CD4-positive, alpha-beta T cell (primary cell): ENCODE results near the gene PIP4K2A. TPM values are rescaled to one million over a fixed set of nuclear protein-coding genes. Genes with fewer than 3 reads are reported as not detected.

Source experiments
- ATAC-seq: fragments of 200-7000 bp; cut with Tn5 transposase; one replicate; pipeline ENCODE4 v1.10.0; 2022; ENCODE audit warnings: mild to moderate bottlenecking; ENCODE audit not compliant: poor library complexity
- CTCF ChIA-PET: fragments of 350-600 bp; sonication (Branson Sonifier 250); formaldehyde crosslinking; loops from one replicate; lab custom pipeline; 2021; ENCODE audit warnings: antibody characterized with exemption, inconsistent platforms; lab: Charles Lee
- POLR2A ChIA-PET: fragments of 350-600 bp; sonication (Branson Sonifier 250); formaldehyde crosslinking; loops from one replicate; lab custom pipeline; 2021; ENCODE audit warnings: antibody characterized with exemption, inconsistent platforms; lab: Charles Lee
- DNase-seq, 14 experiments: peaks; one replicate each; pipeline ENCODE4 v3.0.0-alpha.2; 2013 to 2020; ENCODE audit warnings: mixed read lengths in 2 of 14
- H3K27ac ChIP-seq, 2 donors: one replicate each; pipeline versions ENCODE4 v1.5.1 to v1.7.0; 2013; ENCODE audit warnings: low read length in 2 of 2, low read depth in 1 of 2, mild to moderate bottlenecking in 1 of 2
- H3K27me3 ChIP-seq, 2 experiments: 1 replicate in 1 of 2; 2 replicates in 1 of 2; pipeline versions ENCODE4 v1.6.1 to v1.7.0; 2013; ENCODE audit warnings: low read length in 2 of 2, control low read depth in 1 of 2, mild to moderate bottlenecking in 1 of 2, moderate library complexity in 1 of 2; ENCODE audit not compliant: insufficient read depth in 2 of 2, control insufficient read depth in 1 of 2
- H3K36me3 ChIP-seq: one replicate; pipeline ENCODE4 v1.6.1; 2013; ENCODE audit warnings: low read length, control low read depth; ENCODE audit not compliant: insufficient read depth
- H3K4me1 ChIP-seq: one replicate; pipeline ENCODE4 v1.6.1; 2013; ENCODE audit warnings: low read length, control low read depth; ENCODE audit not compliant: insufficient read depth
- H3K4me3 ChIP-seq: one replicate; pipeline ENCODE4 v1.5.1; 2013; ENCODE audit warnings: mild to moderate bottlenecking, low read length, moderate library complexity
- H3K9me3 ChIP-seq, 2 experiments: 1 replicate in 1 of 2; 2 replicates in 1 of 2; pipeline versions ENCODE4 v1.6.1 to v1.7.0; 2013; ENCODE audit warnings: low read length in 2 of 2, mild to moderate bottlenecking in 2 of 2, control low read depth in 1 of 2, moderate library complexity in 1 of 2; ENCODE audit not compliant: control insufficient read depth in 1 of 2, insufficient read depth in 1 of 2
- H3K27ac Mint-ChIP-seq: one replicate; pipeline ENCODE4 v1.8.0; 2020; ENCODE audit warnings: mixed read lengths
- H3K27me3 Mint-ChIP-seq: one replicate; pipeline ENCODE4 v1.8.0; 2021; ENCODE audit warnings: mixed read lengths
- H3K36me3 Mint-ChIP-seq: one replicate; pipeline ENCODE4 v1.8.0; 2021; ENCODE audit warnings: low read depth, mixed read lengths
- H3K4me1 Mint-ChIP-seq: one replicate; pipeline ENCODE4 v1.8.0; 2021; ENCODE audit warnings: low read depth, mixed read lengths
- H3K4me3 Mint-ChIP-seq: one replicate; pipeline ENCODE4 v1.8.0; 2020; ENCODE audit warnings: mild to moderate bottlenecking, mixed read lengths
- H3K9me3 Mint-ChIP-seq: one replicate; pipeline ENCODE4 v1.8.0; 2020; ENCODE audit warnings: mixed read lengths
- intact Hi-C, 2 experiments: fragments of 100-400 bp; cut with DNase I in 1 of 2; cut with micrococcal nuclease in 1 of 2; formaldehyde crosslinking; loops; one replicate each; pipeline versions ENCODE4 v1.15.1 to v1.9.0; 2023 to 2025; cut with DNase I, micrococcal nuclease
- total RNA-seq, 174 experiments: library from RNA in 2 of 174; stranded (reverse) in 2 of 174; gene quantifications; one replicate each; pipeline ENCODE4 v1.2.3 and lab custom pipeline; 2021 to 2026
- TF ChIP-seq, protein P1 (sequence below): fragments of 200-600 bp; IDR thresholded peaks from one replicate; pipeline ENCODE4 v1.8.0; 2022; ENCODE audit warnings: antibody characterized with exemption, mild to moderate bottlenecking

Gene PIP4K2A
- total RNA-seq, 2 experiments from 2014 or later: 75.4 to 87.2 TPM

DNA sequence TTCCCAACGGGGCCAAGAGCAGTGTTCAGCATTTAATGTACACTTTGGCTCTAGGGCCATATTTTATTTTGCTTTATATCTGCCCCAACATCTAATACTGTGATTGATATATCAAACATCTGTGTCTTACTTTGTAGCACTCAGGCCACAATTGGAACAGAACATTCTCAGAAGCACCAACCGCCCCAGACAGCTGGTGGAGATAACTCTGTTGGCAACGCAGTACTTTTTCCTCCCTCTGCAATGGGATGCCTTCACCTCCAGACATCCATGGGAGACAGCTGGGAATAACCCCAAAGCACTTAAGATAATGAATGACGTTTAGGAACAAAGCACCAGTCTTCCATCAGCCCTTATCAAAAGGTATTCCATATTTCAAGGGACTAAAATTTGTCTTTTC, 57.4 kb downstream of the PIP4K2A start:
- Mint-ChIP-seq H3K27me3 (no peaks in the 10 kb centered on the region), H3K4me3 (peak overlapping the region; percentile 79), H3K36me3 (peaks cover 6% of the 10 kb centered on the region), H3K4me1 (peaks cover 94% of the 10 kb centered on the region), H3K27ac (peak overlapping the region; percentile 91), H3K9me3 (no peaks in the 10 kb centered on the region)
- Histone ChIP-seq H3K27ac (peak overlapping the region; percentile 32 to 58), H3K9me3 (no peaks in the 10 kb centered on the region), H3K36me3 (peaks cover 2% of the 10 kb centered on the region), H3K4me1 (peaks cover 84% of the 10 kb centered on the region), H3K4me3 (no peak overlapping the region), H3K27me3 (no peaks in the 10 kb centered on the region)
- ChIA-PET CTCF (interaction anchor here (0.8 to 1.4 kb wide), 2 partner anchors 10 to 52 kb away, joined by 3 to 4 read pairs; no protein-coding TSS in a partner anchor), POLR2A (interaction anchor here (1.0 to 10.7 kb wide), 10 partner anchors 10 to 57 kb away, joined by 3 to 157 read pairs (median 18); partner anchors contain the start of gene PIP4K2A)
- intact Hi-C loops: no loop called here
- ATAC-seq: no peak
- no peak for DNase-seq
- TF ChIP-seq, protein P1, sequence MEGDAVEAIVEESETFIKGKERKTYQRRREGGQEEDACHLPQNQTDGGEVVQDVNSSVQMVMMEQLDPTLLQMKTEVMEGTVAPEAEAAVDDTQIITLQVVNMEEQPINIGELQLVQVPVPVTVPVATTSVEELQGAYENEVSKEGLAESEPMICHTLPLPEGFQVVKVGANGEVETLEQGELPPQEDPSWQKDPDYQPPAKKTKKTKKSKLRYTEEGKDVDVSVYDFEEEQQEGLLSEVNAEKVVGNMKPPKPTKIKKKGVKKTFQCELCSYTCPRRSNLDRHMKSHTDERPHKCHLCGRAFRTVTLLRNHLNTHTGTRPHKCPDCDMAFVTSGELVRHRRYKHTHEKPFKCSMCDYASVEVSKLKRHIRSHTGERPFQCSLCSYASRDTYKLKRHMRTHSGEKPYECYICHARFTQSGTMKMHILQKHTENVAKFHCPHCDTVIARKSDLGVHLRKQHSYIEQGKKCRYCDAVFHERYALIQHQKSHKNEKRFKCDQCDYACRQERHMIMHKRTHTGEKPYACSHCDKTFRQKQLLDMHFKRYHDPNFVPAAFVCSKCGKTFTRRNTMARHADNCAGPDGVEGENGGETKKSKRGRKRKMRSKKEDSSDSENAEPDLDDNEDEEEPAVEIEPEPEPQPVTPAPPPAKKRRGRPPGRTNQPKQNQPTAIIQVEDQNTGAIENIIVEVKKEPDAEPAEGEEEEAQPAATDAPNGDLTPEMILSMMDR: no peak

DNA sequence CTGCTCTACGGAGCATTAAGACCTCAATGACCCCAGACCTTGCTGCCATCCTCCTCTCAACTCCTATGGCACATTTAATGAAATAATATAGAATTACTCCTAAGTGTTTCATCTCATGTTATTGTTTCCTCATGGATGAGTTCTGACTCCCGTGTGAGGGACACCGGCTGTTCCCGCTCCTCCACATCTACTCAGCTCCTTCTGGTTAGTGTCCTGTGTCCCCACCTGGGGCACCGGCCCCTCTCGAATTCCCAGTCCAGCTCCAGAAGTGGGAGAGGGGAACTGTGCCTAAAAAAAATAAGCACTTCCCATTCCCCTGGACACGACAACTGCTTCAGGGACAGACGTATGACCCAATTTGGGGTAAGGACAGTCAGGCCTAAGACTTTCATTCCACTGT, 58.3 kb downstream of the PIP4K2A start:
- no peak for DNase-seq
- Histone ChIP-seq H3K4me1 (peaks cover 89% of the 10 kb centered on the region), H3K27ac (peak overlapping the region; percentile 58 to 67), H3K36me3 (peaks cover 2% of the 10 kb centered on the region), H3K27me3 (no peaks in the 10 kb centered on the region), H3K4me3 (peak overlapping the region; percentile 27), H3K9me3 (no peaks in the 10 kb centered on the region)
- intact Hi-C loops: no loop called here
- no peak for ATAC-seq
- CTCF ChIA-PET: interaction anchor here (0.9 to 2.0 kb wide), 8 partner anchors 11 to 82 kb away, joined by 3 to 10 read pairs (median 5); no protein-coding TSS in a partner anchor
- H3K27me3 Mint-ChIP-seq: no peaks in the 10 kb centered on the region
- peak overlapping the region; percentile 91 for H3K27ac Mint-ChIP-seq
- H3K36me3 Mint-ChIP-seq: peaks cover 9% of the 10 kb centered on the region
- H3K4me3 Mint-ChIP-seq: peak overlapping the region; percentile 82
- H3K9me3 Mint-ChIP-seq: no peaks in the 10 kb centered on the region
- POLR2A ChIA-PET: interaction anchor here (0.6 to 10.7 kb wide), 25 partner anchors 9 to 653 kb away, joined by 3 to 157 read pairs (median 5); partner anchors contain the start of genes DNAJC1 and PIP4K2A
- TF ChIP-seq, protein P1: no peak
- H3K4me1 Mint-ChIP-seq: peaks cover 96% of the 10 kb centered on the region

DNA sequence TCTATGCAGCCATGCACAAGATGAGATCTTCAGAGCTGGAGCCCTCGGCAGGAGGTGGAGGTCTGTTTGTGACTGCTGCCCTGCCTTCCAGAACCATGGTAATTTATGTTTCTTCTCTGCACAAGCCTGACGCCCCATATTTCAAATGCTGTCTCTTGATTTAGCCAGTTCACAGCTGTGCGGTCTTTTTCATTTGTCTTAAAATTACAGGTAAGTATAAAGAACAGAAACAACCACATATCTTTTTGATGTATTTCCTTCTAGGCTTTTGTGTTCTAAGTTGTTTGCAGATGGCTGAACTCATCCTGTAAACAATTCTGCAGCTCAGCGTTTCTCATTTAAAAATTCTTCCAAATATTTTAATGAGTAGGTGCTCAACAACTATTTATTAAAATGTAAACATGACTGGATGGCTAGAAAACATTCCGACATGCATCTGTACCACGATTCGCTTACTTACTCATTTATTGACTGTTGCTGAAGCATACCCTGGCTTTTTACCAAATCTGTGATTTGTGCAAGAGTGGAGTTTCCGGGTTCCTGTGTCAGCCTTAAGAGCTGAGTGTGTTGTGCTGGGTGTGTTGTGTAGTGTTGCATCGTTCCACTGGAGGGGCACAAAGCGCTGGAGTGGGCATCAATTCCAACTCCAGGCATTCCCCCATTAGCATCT, 58.9 kb downstream of the PIP4K2A start:
- peaks cover 2% of the 10 kb centered on the region for H3K36me3 ChIP-seq
- intact Hi-C loops: loop anchor here in 1 of 2 experiments (1.0 to 2.0 kb wide), 5 partner anchors 11 to 57 kb away; no protein-coding TSS in a partner anchor
- ChIA-PET POLR2A (interaction anchor here (0.6 to 10.7 kb wide), 33 partner anchors 9 to 652 kb away, joined by 3 to 157 read pairs (median 5); partner anchors contain the start of genes DNAJC1 and PIP4K2A), CTCF (interaction anchor here (0.9 to 2.1 kb wide), 11 partner anchors 10 to 81 kb away, joined by 3 to 17 read pairs (median 5); no protein-coding TSS in a partner anchor)
- no peaks in the 10 kb centered on the region for H3K27me3 Mint-ChIP-seq
- DNase-seq (peak in 12 of 14 experiments; percentile 17 to 81 (median 51)), ATAC-seq (peak; percentile 74)
- H3K27ac ChIP-seq: peak overlapping the region; percentile 58 to 67
- H3K36me3 Mint-ChIP-seq: peaks cover 9% of the 10 kb centered on the region
- peak overlapping the region; percentile 91 for H3K27ac Mint-ChIP-seq
- H3K9me3 ChIP-seq: no peaks in the 10 kb centered on the region
- H3K4me3 Mint-ChIP-seq: peak overlapping the region; percentile 82
- no peaks in the 10 kb centered on the region for H3K9me3 Mint-ChIP-seq
- TF ChIP-seq, protein P1: no peak
- H3K4me1 Mint-ChIP-seq: peaks cover 96% of the 10 kb centered on the region
- H3K4me3 ChIP-seq: peak overlapping the region; percentile 27
- H3K4me1 ChIP-seq: peaks cover 92% of the 10 kb centered on the region
- no peaks in the 10 kb centered on the region for H3K27me3 ChIP-seq
